ENCODE data around the gene ZFYVE28.

ZFYVE28 gene

GRCh38 chr4:2357821-2358745 is 60.4 kb downstream of the ZFYVE28 start:
- DNase-seq: peak in 1 of 2 donors; percentile 48
- Histone ChIP-seq H3K36me3 (no peaks in the 10 kb centered on the region), H3K4me3 (no peak overlapping the region), H3K9me3 (no peaks in the 10 kb centered on the region), H3K27ac (no peak overlapping the region), H3K4me1 (peaks cover 0 to 8% (median 6%) of the 10 kb centered on the region in 4 donors), H3K27me3 (no peaks in the 10 kb centered on the region)
- intact Hi-C loops (cut with DNase I; ENCODE audit: low total_unique reads): no loop called here
- TF ChIP-seq CTCF (IDR thresholded peaks at IDR 0.05): no peak

GRCh38 chr4:2356123-2357069 is 62.0 kb downstream of the ZFYVE28 start:
- DNase-seq: peak in 1 of 2 donors; percentile 46

GRCh38 chr4:2354760-2355159 is 63.7 kb downstream of the ZFYVE28 start:
- no peak for TF ChIP-seq CTCF (IDR thresholded peaks at IDR 0.05)
- H3K36me3 ChIP-seq: no peaks in the 10 kb centered on the region
- peaks cover 0 to 10% (median 8%) of the 10 kb centered on the region in 4 donors for H3K4me1 ChIP-seq
- H3K27me3 ChIP-seq: no peaks in the 10 kb centered on the region
- peak in 1 of 2 donors; percentile 40 for DNase-seq
- H3K27ac ChIP-seq: no peak overlapping the region
- intact Hi-C loops (cut with DNase I; ENCODE audit: low total_unique reads): no loop called here
- H3K9me3 ChIP-seq: no peaks in the 10 kb centered on the region
- no peak overlapping the region for H3K4me3 ChIP-seq

More at GRCh38 chr4:2356123-2357069, 62.0 kb downstream of the ZFYVE28 start:
- Histone ChIP-seq H3K27me3 (no peaks in the 10 kb centered on the region), H3K9me3 (no peaks in the 10 kb centered on the region), H3K4me1 (peaks cover 0 to 10% (median 8%) of the 10 kb centered on the region in 4 donors), H3K36me3 (no peaks in the 10 kb centered on the region), H3K27ac (no peak overlapping the region), H3K4me3 (no peak overlapping the region)
- TF ChIP-seq CTCF (IDR thresholded peaks at IDR 0.05): no peak
- intact Hi-C loops (cut with DNase I; ENCODE audit: low total_unique reads): no loop called here

- Histone ChIP-seq H3K36me3 (no peaks in the 10 kb centered on the region), H3K27me3 (no peaks in the 10 kb centered on the region), H3K4me3 (no peak overlapping the region), H3K9me3 (no peaks in the 10 kb centered on the region), H3K4me1 (peaks cover 0 to 10% (median 8%) of the 10 kb centered on the region in 4 donors), H3K27ac (no peak overlapping the region)
- DNase-seq: peak in 1 of 2 donors; percentile 11
- TF ChIP-seq CTCF (IDR thresholded peaks at IDR 0.05): no peak
- intact Hi-C loops (cut with DNase I; ENCODE audit: low total_unique reads): no loop called here
Observed at GRCh38 chr4:2354118-2354517, 64.3 kb downstream of the ZFYVE28 start.

- Histone ChIP-seq H3K4me1 (peaks cover 0 to 10% (median 8%) of the 10 kb centered on the region in 4 donors), H3K9me3 (no peaks in the 10 kb centered on the region), H3K4me3 (no peak overlapping the region), H3K36me3 (no peaks in the 10 kb centered on the region), H3K27ac (peak overlapping the region in 1 of 2 donors; percentile 9), H3K27me3 (no peaks in the 10 kb centered on the region)
- intact Hi-C loops (cut with DNase I; ENCODE audit: low total_unique reads): no loop called here
- DNase-seq: peak; percentile 16 to 55
- no peak for TF ChIP-seq CTCF (IDR thresholded peaks at IDR 0.05)
Observed at GRCh38 chr4:2353222-2354107, 65.0 kb downstream of the ZFYVE28 start.

Data from tibial artery (tissue), 4 donors.